B cell (primary cell): ENCODE results near the gene ATF4. TPM values are rescaled to one million over a fixed set of nuclear protein-coding genes. Genes with fewer than 3 reads are reported as not detected.

ENCODE experiments used
- ATAC-seq: fragments of 200-7000 bp; cut with Tn5 transposase; one replicate; pipeline ENCODE4 v1.10.0; 2021; ENCODE audit warnings: low read depth, mild to moderate bottlenecking, moderate number of reproducible peaks, moderate library complexity
- CTCF ChIA-PET: fragments of 350-600 bp; sonication (Branson Sonifier 250); formaldehyde crosslinking; loops from one replicate; lab custom pipeline; 2021; ENCODE audit warnings: antibody characterized with exemption, inconsistent platforms; lab: Charles Lee
- POLR2A ChIA-PET: fragments of 350-600 bp; sonication (Branson Sonifier 250); formaldehyde crosslinking; loops from one replicate; lab custom pipeline; 2021; ENCODE audit warnings: antibody characterized with exemption; lab: Charles Lee
- DNase-seq: peaks from one replicate; pipeline ENCODE4 v3.0.0; 2013
- H2AFZ ChIP-seq: 2 replicates; pipeline ENCODE4 v1.6.1; 2012; ENCODE audit warnings: mild to moderate bottlenecking, low read depth, low read length; ENCODE audit not compliant: insufficient read depth, poor library complexity, severe bottlenecking
- H3K27ac ChIP-seq, 2 donors: 1 replicate in 1 of 2; 2 replicates in 1 of 2; pipeline ENCODE4 v1.5.1; 2012 to 2013; ENCODE audit warnings: low read length in 2 of 2, mild to moderate bottlenecking in 2 of 2, moderate library complexity in 1 of 2
- H3K27me3 ChIP-seq, 4 experiments: fragments of 200-600 bp in 1 of 4; sonication (generic) in 1 of 4; replicated peaks in 1 of 4; 1 replicate in 2 of 4; 2 replicates in 2 of 4; pipeline versions ENCODE4 v1.6.1 to v1.7.0; 2013 to 2016; ENCODE audit warnings: low read length in 3 of 4, mild to moderate bottlenecking in 2 of 4, mixed read lengths in 1 of 4, moderate library complexity in 1 of 4; ENCODE audit not compliant: insufficient read depth in 4 of 4, control insufficient read depth in 3 of 4; ENCODE audit errors: control extremely low read depth in 1 of 4
- H3K36me3 ChIP-seq, 2 experiments: replicated peaks in 1 of 2; 1 replicate in 1 of 2; 2 replicates in 1 of 2; pipeline versions ENCODE4 v1.6.1 to v1.7.1; 2013; ENCODE audit warnings: low read length in 1 of 2; ENCODE audit not compliant: insufficient read depth in 2 of 2, control insufficient read depth in 1 of 2; ENCODE audit errors: control extremely low read depth in 1 of 2, extremely low read depth in 1 of 2
- H3K4me1 ChIP-seq, 2 donors: fragments of 200-600 bp in 1 of 2; sonication (generic) in 1 of 2; 1 replicate in 1 of 2; 2 replicates in 1 of 2; pipeline versions ENCODE4 v1.5.1 to v1.6.1; 2013 to 2017; ENCODE audit warnings: low read length in 2 of 2; ENCODE audit not compliant: control insufficient read depth in 2 of 2, insufficient read depth in 2 of 2
- H3K4me2 ChIP-seq: replicated peaks from 2 replicates; pipeline ENCODE3; 2012; ENCODE audit warnings: mild to moderate bottlenecking, low read depth, low read length; ENCODE audit not compliant: poor library complexity, severe bottlenecking
- H3K4me3 ChIP-seq, 5 experiments: fragments of 200-600 bp in 1 of 5; sonication (generic) in 1 of 5; 1 replicate in 3 of 5; 2 replicates in 2 of 5; pipeline versions ENCODE4 v1.5.1 to v1.7.0; 2011 to 2016; ENCODE audit warnings: low read length in 4 of 5, mild to moderate bottlenecking in 4 of 5, low read depth in 2 of 5, control low read depth in 1 of 5, moderate library complexity in 1 of 5; ENCODE audit not compliant: insufficient read depth in 1 of 5; ENCODE audit errors: control extremely low read depth in 1 of 5, extremely low read depth in 1 of 5
- H3K79me2 ChIP-seq: fragments of 200-600 bp; sonication (generic); one replicate; pipeline ENCODE4 v1.6.0; 2016; ENCODE audit warnings: low read length; ENCODE audit not compliant: control insufficient read depth, insufficient read depth
- H3K9ac ChIP-seq: fragments of 200-600 bp; sonication (generic); 2 replicates; pipeline ENCODE4 v1.6.1; 2017; ENCODE audit warnings: mild to moderate bottlenecking, low read length, moderate library complexity
- H3K9me3 ChIP-seq, 3 donors: one replicate each; pipeline versions ENCODE4 v1.6.1 to v1.7.1; 2013; ENCODE audit warnings: low read length in 2 of 3; ENCODE audit not compliant: control insufficient read depth in 2 of 3, insufficient read depth in 1 of 3; ENCODE audit errors: control extremely low read depth in 1 of 3
- H4K20me1 ChIP-seq: 2 replicates; pipeline ENCODE4 v1.6.0; 2012; ENCODE audit warnings: mild to moderate bottlenecking, low read length; ENCODE audit not compliant: insufficient read depth, control insufficient read depth, poor library complexity, severe bottlenecking
- H3K27ac Mint-ChIP-seq: one replicate; pipeline ENCODE4 v1.8.0; 2021; ENCODE audit warnings: mixed read lengths
- H3K27me3 Mint-ChIP-seq: one replicate; pipeline ENCODE4 v1.8.0; 2021; ENCODE audit warnings: mixed read lengths
- H3K4me1 Mint-ChIP-seq: one replicate; pipeline ENCODE4 v1.8.0; 2021; ENCODE audit warnings: mixed read lengths
- H3K4me3 Mint-ChIP-seq: one replicate; pipeline ENCODE4 v1.8.0; 2021; ENCODE audit warnings: mixed read lengths
- H3K9me3 Mint-ChIP-seq: one replicate; pipeline ENCODE4 v1.8.0; 2022; ENCODE audit warnings: mixed read lengths; ENCODE audit not compliant: insufficient read depth
- EZH2 ChIP-seq: IDR thresholded peaks from 2 replicates; pipeline ENCODE4 v1.6.1; 2012; ENCODE audit warnings: borderline replicate concordance, low read depth, mild to moderate bottlenecking, moderate library complexity, low read length; ENCODE audit not compliant: insufficient read depth, poor library complexity, severe bottlenecking
- WGBS: methylation state at CpG from one replicate; pipeline ENCODE4 v1.1.5; 2013; ENCODE audit warnings: missing lambda C conversion rate; ENCODE audit not compliant: insufficient coverage; 5-methylcytosine and 5-hydroxymethylcytosine counted together
- intact Hi-C: fragments of 100-400 bp; cut with micrococcal nuclease; formaldehyde crosslinking; loops from one replicate; pipeline ENCODE4 v1.10.0; 2022
- polyA plus RNA-seq: library from polyadenylated mRNA; depleted of rRNA; stranded (reverse); fragments of >200 nt; gene quantifications from 2 replicates; pipeline ENCODE4 v1.2.3, GENCODE V29; 2012
- total RNA-seq, 2 donors: library from RNA; stranded (reverse); fragments of 120-200 nt in 1 of 2; gene quantifications; 1 replicate in 1 of 2; 2 replicates in 1 of 2; pipeline versions ENCODE4 v1.2.3 to v1.2.4, GENCODE V29; 2013 to 2022
- TF ChIP-seq, protein P1 (sequence below): fragments of 200-600 bp; IDR thresholded peaks from one replicate; pipeline ENCODE4 v1.8.0; 2022; ENCODE audit warnings: antibody characterized with exemption, mild to moderate bottlenecking

Gene ATF4
- total and polyA plus RNA-seq, 2 donors (not counting 1 experiment from before 2014, with no cell fraction given), result 244 to 678 TPM

DNA sequence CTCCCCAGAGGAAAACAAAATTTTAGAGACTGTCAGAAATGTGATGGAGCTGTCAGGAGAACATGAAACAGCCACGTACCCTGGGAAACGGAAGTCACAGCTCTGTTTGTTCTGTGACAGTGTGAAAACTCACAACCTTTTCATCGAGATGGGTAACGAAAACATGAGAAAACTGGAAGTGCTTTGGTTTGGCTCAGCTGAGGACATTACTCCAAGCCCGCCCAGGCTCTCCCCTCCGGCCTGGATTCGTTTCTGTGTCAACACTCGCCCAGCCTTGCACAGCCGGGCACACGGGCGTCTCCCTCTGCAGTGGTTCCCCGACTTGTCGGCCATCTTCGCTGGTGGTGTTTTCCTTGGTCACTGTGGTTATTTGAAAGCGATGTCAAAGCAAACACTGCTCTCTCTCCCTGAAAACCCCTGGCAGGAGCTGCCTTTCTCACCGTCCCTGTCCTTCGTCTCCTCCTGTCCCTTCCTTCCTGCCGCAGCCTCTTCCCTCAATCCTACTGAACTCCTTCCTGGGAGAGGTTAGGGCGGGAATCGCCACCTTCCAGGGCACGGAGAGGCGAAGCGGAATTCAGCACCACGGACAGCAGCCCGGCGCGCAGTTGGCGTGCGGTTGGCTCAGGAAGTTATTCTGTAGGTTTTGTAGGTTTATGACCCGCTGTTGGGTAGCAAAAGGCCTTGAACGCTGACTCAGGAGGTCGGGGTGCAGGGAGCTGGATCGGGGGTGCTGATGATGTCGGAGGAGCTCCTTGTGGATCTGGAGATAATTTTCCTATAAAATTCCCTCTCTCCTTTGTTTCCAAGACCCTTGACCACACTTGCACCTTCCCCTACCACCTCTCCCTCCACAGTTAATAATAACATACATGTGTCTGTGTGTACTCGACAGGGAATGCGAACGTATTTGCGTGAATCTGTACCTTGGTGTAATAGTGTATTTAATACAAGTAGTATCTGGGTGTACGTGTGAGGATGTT is 25.3 kb downstream of the ATF4 start:
- peak; percentile 36 for ATAC-seq
- WGBS, result 36% methylated on average over 28 of the region's 39 CpGs
- H3K4me1 Mint-ChIP-seq, result peaks cover 4% of the 10 kb centered on the region
- Histone ChIP-seq H4K20me1 (no peaks in the 10 kb centered on the region), H3K27me3 (peaks cover 0 to 47% (median 20%) of the 10 kb centered on the region in 4 experiments), H3K36me3 (no peaks in the 10 kb centered on the region), H3K4me1 (peaks cover 0 to 8% of the 10 kb centered on the region in 2 donors), H3K4me2 (no peak overlapping the region), H3K27ac (no peak overlapping the region), H3K9ac (no peak overlapping the region), H2AFZ (no peak overlapping the region), H3K9me3 (peaks cover 0 to 15% (median 0%) of the 10 kb centered on the region in 3 donors), H3K4me3 (no peak overlapping the region), H3K79me2 (no peaks in the 10 kb centered on the region)
- TF ChIP-seq, protein P1, sequence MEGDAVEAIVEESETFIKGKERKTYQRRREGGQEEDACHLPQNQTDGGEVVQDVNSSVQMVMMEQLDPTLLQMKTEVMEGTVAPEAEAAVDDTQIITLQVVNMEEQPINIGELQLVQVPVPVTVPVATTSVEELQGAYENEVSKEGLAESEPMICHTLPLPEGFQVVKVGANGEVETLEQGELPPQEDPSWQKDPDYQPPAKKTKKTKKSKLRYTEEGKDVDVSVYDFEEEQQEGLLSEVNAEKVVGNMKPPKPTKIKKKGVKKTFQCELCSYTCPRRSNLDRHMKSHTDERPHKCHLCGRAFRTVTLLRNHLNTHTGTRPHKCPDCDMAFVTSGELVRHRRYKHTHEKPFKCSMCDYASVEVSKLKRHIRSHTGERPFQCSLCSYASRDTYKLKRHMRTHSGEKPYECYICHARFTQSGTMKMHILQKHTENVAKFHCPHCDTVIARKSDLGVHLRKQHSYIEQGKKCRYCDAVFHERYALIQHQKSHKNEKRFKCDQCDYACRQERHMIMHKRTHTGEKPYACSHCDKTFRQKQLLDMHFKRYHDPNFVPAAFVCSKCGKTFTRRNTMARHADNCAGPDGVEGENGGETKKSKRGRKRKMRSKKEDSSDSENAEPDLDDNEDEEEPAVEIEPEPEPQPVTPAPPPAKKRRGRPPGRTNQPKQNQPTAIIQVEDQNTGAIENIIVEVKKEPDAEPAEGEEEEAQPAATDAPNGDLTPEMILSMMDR, result no peak
- no peak for TF ChIP-seq EZH2
- H3K27ac Mint-ChIP-seq, result peak overlapping the region; percentile 61
- DNase-seq, result peak; percentile 70
- ChIA-PET CTCF (interaction anchor here (0.5 to 9.0 kb wide), 6 partner anchors 9 to 479 kb away, joined by 3 to 75 read pairs (median 4); no protein-coding TSS in a partner anchor), POLR2A (interaction anchor here (0.6 kb wide), 1 partner anchor 28 kb away, joined by 3 read pairs; no protein-coding TSS in a partner anchor)
- intact Hi-C loops, result no loop called here
- peaks cover 54% of the 10 kb centered on the region for H3K27me3 Mint-ChIP-seq
- no peaks in the 10 kb centered on the region for H3K9me3 Mint-ChIP-seq
- H3K4me3 Mint-ChIP-seq, result no peak overlapping the region
